Measurements from ENCODE around the gene MCFD2. TPM values are rescaled to one million over a fixed set of nuclear protein-coding genes. Genes with fewer than 3 reads are reported as not detected.

Gene MCFD2
- total RNA-seq, 1 donor from 2014 or later = 161 TPM

DNA sequence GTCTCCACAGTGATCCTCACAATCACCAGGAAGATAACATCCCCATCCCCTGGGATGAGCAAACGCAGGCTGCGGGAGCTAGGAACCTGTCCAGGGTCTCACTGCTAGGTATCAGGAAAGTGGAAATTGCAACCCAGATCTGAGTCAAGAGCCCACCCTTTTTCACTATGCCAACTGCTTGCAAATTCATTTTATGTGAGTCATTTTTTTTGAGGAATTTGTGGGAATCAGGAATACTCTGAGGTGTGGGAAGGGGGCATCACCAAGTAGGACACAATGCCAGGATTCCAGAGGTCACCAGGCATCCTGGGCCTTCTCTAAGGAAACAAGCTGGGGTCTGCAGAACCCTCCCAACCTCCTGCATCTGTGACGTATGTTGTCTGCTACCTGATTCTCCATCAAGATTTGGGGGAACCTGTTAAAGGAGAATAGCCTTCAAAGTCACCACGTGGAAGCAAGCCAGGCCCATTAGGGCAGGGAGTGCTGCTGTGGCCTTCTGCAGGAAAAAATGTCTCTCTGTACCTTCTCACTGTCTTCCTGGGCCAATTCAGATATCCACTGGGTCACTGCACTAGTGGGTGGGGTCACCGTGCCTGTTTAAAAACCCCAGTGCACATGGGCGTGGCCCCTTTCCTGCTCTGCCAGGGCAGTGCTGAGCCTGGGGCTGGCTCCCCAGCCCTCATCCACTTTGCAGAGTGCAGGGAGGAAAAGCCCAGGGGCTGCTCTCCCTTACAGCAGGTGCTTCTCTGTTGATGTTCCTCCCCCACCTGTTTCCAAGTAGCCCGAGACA lies 50.2 kb downstream of the MCFD2 start:
- H3K27me3 Mint-ChIP-seq (ENCODE audit: low read depth, unreplicated experiment) = peaks cover 14% of the 10 kb centered on the region
- H3K4me3 Mint-ChIP-seq (ENCODE audit: unreplicated experiment) = no peak overlapping the region
- H3K79me2 ChIP-seq (ENCODE audit: insufficient read depth, low read length) = no peaks in the 10 kb centered on the region
- H3K27ac ChIP-seq (ENCODE audit: low read depth, low read length) = no peak overlapping the region
- H3K4me3 ChIP-seq (ENCODE audit: insufficient read depth, low read depth, low read length) = no peak overlapping the region
- no peaks in the 10 kb centered on the region for H4K20me1 ChIP-seq (ENCODE audit: insufficient read depth, low read length)
- H3K4me2 ChIP-seq (ENCODE audit: low read length) = no peak overlapping the region
- H3K36me3 ChIP-seq (ENCODE audit: insufficient read depth, low read length) = no peaks in the 10 kb centered on the region
- no peaks in the 10 kb centered on the region for H3K4me1 ChIP-seq (ENCODE audit: insufficient read depth, low read length)
- no peak overlapping the region for H2AFZ ChIP-seq (ENCODE audit: low read depth, low read length)
- FAIRE-seq = no peak
- peaks cover 8% of the 10 kb centered on the region for H3K9me3 ChIP-seq (ENCODE audit: insufficient read depth, low read depth, low read length)
- H3K27ac Mint-ChIP-seq (ENCODE audit: unreplicated experiment) = no peak overlapping the region
- H3K9me3 Mint-ChIP-seq (ENCODE audit: unreplicated experiment) = peaks cover 25% of the 10 kb centered on the region
- H3K27me3 ChIP-seq (ENCODE audit: insufficient read depth, low read length) = no peaks in the 10 kb centered on the region
- H3K9ac ChIP-seq (ENCODE audit: low read length) = no peak overlapping the region
- TF ChIP-seq EZH2 (IDR thresholded peaks at IDR 0.05; ENCODE audit: insufficient read depth, low read length) = no peak
- TF ChIP-seq, protein P1, sequence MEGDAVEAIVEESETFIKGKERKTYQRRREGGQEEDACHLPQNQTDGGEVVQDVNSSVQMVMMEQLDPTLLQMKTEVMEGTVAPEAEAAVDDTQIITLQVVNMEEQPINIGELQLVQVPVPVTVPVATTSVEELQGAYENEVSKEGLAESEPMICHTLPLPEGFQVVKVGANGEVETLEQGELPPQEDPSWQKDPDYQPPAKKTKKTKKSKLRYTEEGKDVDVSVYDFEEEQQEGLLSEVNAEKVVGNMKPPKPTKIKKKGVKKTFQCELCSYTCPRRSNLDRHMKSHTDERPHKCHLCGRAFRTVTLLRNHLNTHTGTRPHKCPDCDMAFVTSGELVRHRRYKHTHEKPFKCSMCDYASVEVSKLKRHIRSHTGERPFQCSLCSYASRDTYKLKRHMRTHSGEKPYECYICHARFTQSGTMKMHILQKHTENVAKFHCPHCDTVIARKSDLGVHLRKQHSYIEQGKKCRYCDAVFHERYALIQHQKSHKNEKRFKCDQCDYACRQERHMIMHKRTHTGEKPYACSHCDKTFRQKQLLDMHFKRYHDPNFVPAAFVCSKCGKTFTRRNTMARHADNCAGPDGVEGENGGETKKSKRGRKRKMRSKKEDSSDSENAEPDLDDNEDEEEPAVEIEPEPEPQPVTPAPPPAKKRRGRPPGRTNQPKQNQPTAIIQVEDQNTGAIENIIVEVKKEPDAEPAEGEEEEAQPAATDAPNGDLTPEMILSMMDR (IDR thresholded peaks at IDR 0.05; ENCODE audit: insufficient read depth, low read depth, low read length) = no peak
- H3K4me1 Mint-ChIP-seq (ENCODE audit: low read depth, unreplicated experiment) = peaks cover 3% of the 10 kb centered on the region
- peaks cover 10% of the 10 kb centered on the region for H3K36me3 Mint-ChIP-seq (ENCODE audit: low read depth, unreplicated experiment)
- DNase-seq (ENCODE audit: low read depth) = no peak

DNA sequence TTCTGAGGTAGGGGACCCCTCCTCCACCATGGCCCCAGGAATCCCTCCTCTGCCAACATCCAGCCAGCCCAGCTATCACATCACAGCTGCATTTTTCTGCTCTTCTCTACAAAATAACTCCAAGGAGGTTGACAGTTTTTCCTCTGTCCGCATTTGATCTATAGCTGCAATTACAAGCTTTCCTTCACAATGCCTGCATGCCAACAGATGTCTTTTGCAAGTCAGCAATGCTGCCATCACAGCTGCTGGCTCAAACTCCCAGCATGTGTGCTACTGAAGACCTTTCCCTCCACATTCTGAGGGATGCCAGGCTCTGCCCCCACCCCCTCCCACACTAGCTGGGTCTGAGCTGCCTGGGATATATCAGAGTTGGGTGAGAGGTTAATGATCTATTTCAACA lies 51.7 kb downstream of the MCFD2 start:
- DNase-seq (ENCODE audit: low read depth) (no peak), FAIRE-seq (no peak)
- Histone ChIP-seq H3K4me1 (ENCODE audit: insufficient read depth, low read length) (peaks cover 6% of the 10 kb centered on the region), H3K4me3 (ENCODE audit: insufficient read depth, low read depth, low read length) (no peak overlapping the region), H3K9me3 (ENCODE audit: insufficient read depth, low read depth, low read length) (peaks cover 8% of the 10 kb centered on the region), H3K36me3 (ENCODE audit: insufficient read depth, low read length) (no peaks in the 10 kb centered on the region), H3K79me2 (ENCODE audit: insufficient read depth, low read length) (no peaks in the 10 kb centered on the region), H3K27ac (ENCODE audit: low read depth, low read length) (no peak overlapping the region), H3K9ac (ENCODE audit: low read length) (no peak overlapping the region), H4K20me1 (ENCODE audit: insufficient read depth, low read length) (no peaks in the 10 kb centered on the region), H2AFZ (ENCODE audit: low read depth, low read length) (no peak overlapping the region), H3K27me3 (ENCODE audit: insufficient read depth, low read length) (no peaks in the 10 kb centered on the region), H3K4me2 (ENCODE audit: low read length) (no peak overlapping the region)
- Mint-ChIP-seq H3K4me3 (ENCODE audit: unreplicated experiment) (no peak overlapping the region), H3K36me3 (ENCODE audit: low read depth, unreplicated experiment) (peaks cover 10% of the 10 kb centered on the region), H3K27me3 (ENCODE audit: low read depth, unreplicated experiment) (peaks cover 14% of the 10 kb centered on the region), H3K27ac (ENCODE audit: unreplicated experiment) (no peak overlapping the region), H3K4me1 (ENCODE audit: low read depth, unreplicated experiment) (peaks cover 8% of the 10 kb centered on the region), H3K9me3 (ENCODE audit: unreplicated experiment) (peaks cover 27% of the 10 kb centered on the region)
- TF ChIP-seq, protein P1 (IDR thresholded peaks at IDR 0.05; ENCODE audit: insufficient read depth, low read depth, low read length) = no peak
- TF ChIP-seq EZH2 (IDR thresholded peaks at IDR 0.05; ENCODE audit: insufficient read depth, low read length) = no peak

DNA sequence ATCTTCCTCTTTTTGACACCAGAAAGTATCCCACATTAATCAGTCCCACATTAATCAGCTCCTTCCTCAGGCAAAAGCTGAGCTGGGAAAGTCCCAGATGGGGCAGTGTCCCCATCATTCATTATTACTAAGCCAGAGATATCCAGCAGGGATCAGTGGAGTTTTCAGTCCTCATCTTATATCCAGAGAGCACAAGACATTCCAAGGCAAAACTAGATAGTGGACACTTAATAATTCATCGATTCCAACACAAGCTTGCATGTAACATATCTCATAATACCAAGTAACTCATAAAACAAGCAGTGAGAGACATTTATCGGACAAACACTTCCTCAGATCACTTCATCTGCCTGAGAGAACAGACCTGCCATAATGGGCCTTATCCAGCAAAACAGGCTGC lies 53.1 kb downstream of the MCFD2 start:
- Histone ChIP-seq H2AFZ (ENCODE audit: low read depth, low read length) (no peak overlapping the region), H3K4me1 (ENCODE audit: insufficient read depth, low read length) (peaks cover 20% of the 10 kb centered on the region), H3K36me3 (ENCODE audit: insufficient read depth, low read length) (no peaks in the 10 kb centered on the region), H4K20me1 (ENCODE audit: insufficient read depth, low read length) (no peaks in the 10 kb centered on the region), H3K4me3 (ENCODE audit: insufficient read depth, low read depth, low read length) (no peak overlapping the region), H3K27me3 (ENCODE audit: insufficient read depth, low read length) (no peaks in the 10 kb centered on the region), H3K4me2 (ENCODE audit: low read length) (no peak overlapping the region), H3K79me2 (ENCODE audit: insufficient read depth, low read length) (no peaks in the 10 kb centered on the region), H3K9ac (ENCODE audit: low read length) (no peak overlapping the region), H3K9me3 (ENCODE audit: insufficient read depth, low read depth, low read length) (peaks cover 8% of the 10 kb centered on the region), H3K27ac (ENCODE audit: low read depth, low read length) (no peak overlapping the region)
- FAIRE-seq (no peak), DNase-seq (ENCODE audit: low read depth) (no peak)
- Mint-ChIP-seq H3K36me3 (ENCODE audit: low read depth, unreplicated experiment) (peaks cover 8% of the 10 kb centered on the region), H3K27ac (ENCODE audit: unreplicated experiment) (no peak overlapping the region), H3K27me3 (ENCODE audit: low read depth, unreplicated experiment) (peaks cover 10% of the 10 kb centered on the region), H3K4me1 (ENCODE audit: low read depth, unreplicated experiment) (peaks cover 21% of the 10 kb centered on the region), H3K9me3 (ENCODE audit: unreplicated experiment) (peaks cover 30% of the 10 kb centered on the region), H3K4me3 (ENCODE audit: unreplicated experiment) (no peak overlapping the region)
- TF ChIP-seq EZH2 (IDR thresholded peaks at IDR 0.05; ENCODE audit: insufficient read depth, low read length) = no peak
- TF ChIP-seq, protein P1 (IDR thresholded peaks at IDR 0.05; ENCODE audit: insufficient read depth, low read depth, low read length) = no peak

Data from astrocyte (in vitro differentiated cells and primary cell).